ENCODE data around the gene SIPA1L2. TPM values are rescaled to one million over a fixed set of nuclear protein-coding genes. Genes with fewer than 3 reads are reported as not detected.

The SIPA1L2 gene
- total and polyA plus RNA-seq, 2 experiments from 2014 or later = 4.1 to 17.0 TPM

- no peak for TF ChIP-seq ZNF462 (CRISPR knock-in tag; IDR thresholded peaks at IDR 0.05)
These were observed 5.2 kb downstream of the SIPA1L2 start (continued) for GRCh38 chr1:232624546-232625281.

- Histone ChIP-seq H3K9me2 (ENCODE audit: insufficient read depth) (no peaks in the 10 kb centered on the region), H2AFZ (no peak overlapping the region), H3K36me3 (ENCODE audit: insufficient read depth) (no peaks in the 10 kb centered on the region), H3F3A (replicated peaks; ENCODE audit: low read depth) (no peaks in the 10 kb centered on the region), H3K27ac (ENCODE audit: low read depth) (peak overlapping the region; percentile 8; the same call in 1 of the 2 replicates), H3K27me3 (ENCODE audit: insufficient read depth) (peaks cover 2% of the 10 kb centered on the region), H3K4me3 (no peak overlapping the region), H3K4me1 (ENCODE audit: insufficient read depth) (peaks cover 54% of the 10 kb centered on the region), H4K20me1 (replicated peaks; ENCODE audit: insufficient read depth) (no peaks in the 10 kb centered on the region), H3K4me2 (0 out of 2 replicates have a peak overlapping the region, but pooled peaks have one; percentile 40), H3K79me2 (replicated peaks; ENCODE audit: insufficient read depth) (peaks cover 67% of the 10 kb centered on the region)
- Mint-ChIP-seq H3K9me3 (no peaks in the 10 kb centered on the region), H3K4me3 (no peak overlapping the region), H3K27me3 (ENCODE audit: insufficient read depth, low read depth, poor library complexity) (peaks cover 4% of the 10 kb centered on the region), H3K27ac (no peak overlapping the region), H3K4me1 (peaks cover 83% of the 10 kb centered on the region), H3K36me3 (ENCODE audit: low read depth) (no peaks in the 10 kb centered on the region)
- peak; percentile 93 for ATAC-seq
- TF ChIP-seq NANOG (IDR thresholded peaks at IDR 0.05; ENCODE audit: borderline replicate concordance) (no peak), ZNF462 (CRISPR knock-in tag; IDR thresholded peaks at IDR 0.05) (peak; percentile 31; the same call in 1 of the 2 replicates)
- DNase-seq (ENCODE audit: low spot score) = peak; percentile 91
These were observed 7.0 kb downstream of the SIPA1L2 start for GRCh38 chr1:232622981-232623380.

All from GM23338 (cell line).